GM21367 (cell line): ENCODE results near the gene OR10G2.
"Not testable (repeated sequence)": the region's sequence is repeated elsewhere in the genome, so short reads cannot be mapped to it uniquely, and the experiment has no call there.

Source experiments
- ATAC-seq: cut with Tn5 transposase; IDR thresholded peaks from one replicate; pipeline ENCODE4 v1.9.1; 2021; ENCODE audit not compliant: unreplicated experiment

OR10G2 gene

DNA sequence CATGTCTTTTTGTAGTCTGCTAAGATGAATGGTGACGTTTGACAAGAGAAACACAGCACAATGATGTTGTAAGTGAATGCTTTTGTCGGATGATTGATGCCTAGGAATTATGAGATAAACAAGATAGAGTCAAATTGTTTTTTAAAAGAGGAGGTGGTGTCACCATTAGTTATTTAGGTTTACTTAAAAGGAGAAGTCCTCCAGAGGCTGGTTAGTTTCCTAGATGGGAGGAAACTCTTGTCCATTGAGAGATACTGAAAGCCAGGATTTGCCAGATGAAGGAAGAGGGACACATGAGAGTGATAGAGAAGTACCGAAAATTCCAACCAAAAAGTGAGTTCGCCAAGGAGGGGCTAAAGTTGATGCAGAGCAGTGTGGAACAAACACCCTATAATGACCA, at the start of gene OR10G2:
TSS of gene OR10G2 (minus strand) at position 101 of the 400 bp plus-strand sequence. CDS start at position 3, 98 bp downstream.
- no peak for ATAC-seq

- no peak for ATAC-seq
Observed at GRCh38 chr14:21680072-21680471, 45.3 kb upstream of the OR10G2 start.

- no peak for ATAC-seq
Observed at GRCh38 chr14:21675566-21675965, 40.8 kb upstream of the OR10G2 start.

- ATAC-seq, result no peak
Observed at GRCh38 chr14:21673718-21674117, 39.0 kb upstream of the OR10G2 start, which contains the start of gene OR4E1. Gene OR4E1 (minus strand): TSS chr14:21673818. CDS start chr14:21670935, 2,883 bp downstream.

DNA sequence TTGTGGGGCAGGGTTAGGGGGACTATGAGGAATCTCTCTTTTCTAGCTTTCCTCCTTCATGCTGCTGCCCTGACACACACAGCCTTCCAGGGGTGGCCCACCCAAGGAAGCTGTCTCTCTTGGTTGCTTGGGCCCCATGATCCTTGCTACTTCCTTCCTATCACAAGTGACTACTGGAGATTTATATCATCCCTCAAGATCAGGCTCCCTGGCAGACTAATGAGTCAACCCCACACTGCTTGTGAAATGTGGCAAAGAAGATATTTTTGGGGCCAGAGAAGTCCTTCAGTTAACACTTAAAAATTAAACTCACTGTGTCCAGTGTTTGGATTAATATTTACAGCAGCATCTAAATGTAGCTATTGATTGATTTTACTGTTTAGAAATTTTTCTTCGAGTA, 37.4 kb upstream of the OR10G2 start:
- no peak for ATAC-seq

DNA sequence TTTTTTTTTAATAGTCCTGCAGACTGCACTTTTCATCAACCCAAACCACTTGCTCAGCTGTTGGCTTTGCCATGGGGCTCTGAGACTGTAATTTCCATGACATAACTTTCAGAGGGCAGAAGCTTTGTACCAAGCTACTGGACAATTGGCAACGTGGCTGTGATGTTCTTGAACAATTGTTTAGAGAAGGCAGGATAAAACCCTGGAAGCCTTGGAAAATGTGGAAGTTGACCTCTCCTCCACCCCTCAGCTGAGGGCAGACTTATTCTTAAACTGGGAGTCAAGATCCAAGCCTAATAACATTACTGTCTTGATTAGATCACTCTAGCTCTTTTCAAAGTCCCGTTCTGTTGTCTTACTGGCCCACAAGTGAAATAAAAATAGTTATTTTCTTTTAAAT, 36.6 kb upstream of the OR10G2 start:
- no peak for ATAC-seq

GRCh38 chr14:21669284-21669683, 34.5 kb upstream of the OR10G2 start:
- no peak for ATAC-seq

DNA sequence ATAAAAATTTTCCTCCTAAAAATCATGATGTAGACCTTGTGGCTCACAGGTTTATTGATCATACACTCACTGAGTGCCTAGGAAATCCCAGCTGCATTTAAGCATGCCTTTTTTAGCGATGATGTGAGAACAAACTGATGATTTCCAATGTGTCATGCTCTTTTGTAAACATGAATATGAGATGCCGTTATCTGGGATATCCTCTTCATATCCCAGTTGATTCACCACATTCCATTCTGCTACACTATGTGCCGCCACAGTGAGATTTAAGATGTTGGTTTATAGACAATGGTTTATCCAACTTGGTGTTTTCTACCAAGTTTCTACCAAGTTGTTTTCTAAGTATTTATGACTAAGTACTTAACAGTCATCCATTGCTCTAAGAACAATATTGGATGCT, 33.6 kb upstream of the OR10G2 start:
- no peak for ATAC-seq

- ATAC-seq, result no peak
Observed at GRCh38 chr14:21656980-21657379, 22.2 kb upstream of the OR10G2 start.

DNA sequence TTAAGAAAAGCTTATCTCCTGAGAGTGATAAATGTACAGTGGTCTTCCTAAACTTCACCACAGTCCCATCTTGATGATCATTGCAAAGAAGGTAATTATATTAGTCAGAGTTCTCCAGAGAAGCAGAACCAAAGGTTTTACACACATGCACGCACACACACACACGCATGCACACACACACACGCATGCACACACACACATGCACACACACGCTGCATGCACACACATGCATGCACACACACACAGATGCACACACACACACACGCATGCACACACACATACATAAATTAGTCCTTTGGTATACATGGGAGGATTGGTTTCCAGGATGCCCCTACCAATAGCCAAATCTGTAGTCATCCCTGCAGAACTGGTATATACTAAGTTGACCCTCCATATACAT, 19.5 kb upstream of the OR10G2 start:
- no peak for ATAC-seq

GRCh38 chr14:21653331-21653885, 18.7 kb upstream of the OR10G2 start, which contains the start of gene OR4E2:
Gene OR4E2 (plus strand): TSS chr14:21653835. CDS start chr14:21665083, 11,248 bp downstream.
- no peak for ATAC-seq

DNA sequence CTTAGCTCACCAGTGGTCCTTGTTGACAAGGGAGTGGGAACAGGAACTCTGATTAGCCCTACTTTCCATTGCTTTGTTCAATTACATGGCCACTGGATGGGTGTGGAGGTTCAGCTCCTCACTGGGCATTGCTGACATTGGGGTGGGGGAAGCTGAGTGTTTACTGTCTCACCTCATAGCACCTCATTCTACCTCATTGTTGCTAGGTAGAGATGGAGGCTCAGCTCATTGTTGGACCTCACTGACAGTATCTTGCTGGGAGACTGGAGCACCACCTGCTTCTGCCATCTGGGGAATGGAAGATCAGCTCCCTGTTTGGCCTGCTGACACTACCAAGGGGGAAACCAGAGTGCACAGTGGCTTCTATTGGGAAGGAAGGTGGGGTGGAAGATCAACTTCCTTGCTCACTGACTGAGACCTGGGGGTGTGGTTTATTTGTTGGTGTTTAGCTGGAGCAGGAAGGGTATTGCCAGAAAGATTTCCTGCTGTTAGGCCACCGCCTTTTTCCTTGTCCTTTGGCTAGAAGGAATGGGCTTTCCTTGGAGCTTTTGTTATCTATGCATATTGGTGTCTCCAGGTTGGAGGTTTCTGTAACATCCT, 17.6 kb upstream of the OR10G2 start:
- no peak for ATAC-seq

DNA sequence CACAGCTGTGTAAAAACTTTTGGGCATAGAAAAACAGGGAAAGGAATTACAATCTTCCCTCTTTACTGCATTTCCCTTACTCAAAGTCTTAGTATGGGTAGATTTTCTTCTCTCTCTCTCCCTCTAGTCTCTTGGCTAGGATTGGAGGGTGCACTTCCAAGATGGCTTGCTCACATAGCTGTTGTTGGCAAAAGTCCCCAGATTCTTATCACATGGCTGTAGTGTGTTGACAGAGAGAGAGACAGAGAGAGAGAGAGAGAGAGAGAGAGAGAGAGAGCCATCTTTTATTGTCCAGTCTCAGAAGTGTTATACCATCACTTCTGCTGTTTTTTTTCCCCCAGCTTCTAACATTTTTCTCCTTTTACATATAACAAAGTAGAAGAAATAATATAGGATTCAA, 12.6 kb upstream of the OR10G2 start:
- ATAC-seq, result no peak

GRCh38 chr14:21643407-21643806, 8.7 kb upstream of the OR10G2 start:
- ATAC-seq, result no peak

GRCh38 chr14:21642683-21643082, 7.9 kb upstream of the OR10G2 start:
- ATAC-seq, result no peak

- no peak for ATAC-seq
Observed at GRCh38 chr14:21631084-21631483, 3.7 kb downstream of the OR10G2 start.

- ATAC-seq, result not testable (repeated sequence)
Observed at GRCh38 chr14:21630503-21630902, 4.2 kb downstream of the OR10G2 start.

DNA sequence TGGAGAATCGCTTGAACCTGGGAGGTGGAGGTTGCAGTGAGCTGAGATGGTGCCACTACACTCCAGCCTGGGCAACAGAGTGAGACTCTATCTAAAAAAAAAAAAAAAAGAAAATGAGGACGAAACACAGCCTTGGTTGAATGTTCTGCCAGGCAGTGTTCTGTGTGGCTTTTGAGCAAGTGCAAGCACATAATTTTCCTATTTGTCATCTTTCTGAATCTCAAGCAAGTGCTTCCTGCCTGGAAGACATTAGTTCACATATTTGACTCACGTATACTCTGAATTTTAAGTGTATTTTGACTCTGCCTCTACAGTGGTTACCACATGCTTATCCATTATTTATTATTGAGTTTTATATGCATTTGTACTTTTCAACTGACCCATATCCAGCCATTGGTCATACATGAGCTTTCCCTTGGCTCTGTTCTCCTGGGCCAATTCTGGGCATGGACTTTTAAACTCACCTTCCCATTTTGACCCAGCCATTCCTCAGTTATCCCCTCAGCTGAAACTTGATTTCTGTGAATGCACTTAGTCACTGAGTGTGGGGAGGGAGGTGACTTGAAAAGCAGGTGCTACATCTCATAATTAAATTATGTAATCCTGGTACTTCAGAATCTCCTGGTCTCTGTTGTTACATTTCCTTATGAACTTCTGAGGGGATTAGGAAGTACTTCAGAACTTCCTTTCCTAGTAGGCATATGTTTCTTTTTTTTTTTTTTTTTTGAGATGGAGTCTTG, 8.1 kb downstream of the OR10G2 start:
- no peak for ATAC-seq

DNA sequence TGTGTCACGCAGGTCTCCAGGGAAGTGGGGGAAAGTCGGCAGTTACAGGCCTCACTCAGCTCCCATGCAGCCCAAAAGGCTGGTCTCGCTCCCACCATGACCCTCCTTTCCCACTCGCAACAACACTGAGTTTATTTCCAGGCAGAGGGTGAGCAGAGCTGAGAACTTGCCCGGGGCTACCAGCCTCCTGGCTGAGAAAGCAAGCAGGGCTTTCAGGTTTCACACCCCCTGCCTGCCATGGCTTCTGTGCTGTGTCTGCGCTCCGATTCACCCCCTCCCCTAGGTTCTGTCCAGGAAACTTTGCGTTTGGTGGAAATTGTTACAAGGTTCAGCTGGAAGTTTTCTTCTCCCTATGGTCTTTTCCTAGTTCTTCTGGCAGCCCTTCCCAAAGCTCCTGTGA, 17.1 kb downstream of the OR10G2 start:
- ATAC-seq, result no peak

GRCh38 chr14:21614240-21614639, 20.5 kb downstream of the OR10G2 start:
- ATAC-seq, result no peak

- ATAC-seq, result no peak
Observed at GRCh38 chr14:21612324-21612723, 22.4 kb downstream of the OR10G2 start.

GRCh38 chr14:21602181-21602580, 32.6 kb downstream of the OR10G2 start:
- not testable (repeated sequence) for ATAC-seq
